Upper lobe of left lung (tissue), 6 donors: ENCODE measurements around the gene KLF14. TPM values are rescaled to one million over a fixed set of nuclear protein-coding genes. Genes with fewer than 3 reads are reported as not detected.

Source experiments
- ATAC-seq, 2 donors: fragments of 200-7000 bp; cut with Tn5 transposase; one replicate each; pipeline ENCODE4 v1.9.1; 2022; ENCODE audit warnings: mild to moderate bottlenecking in 2 of 2, moderate library complexity in 2 of 2; ENCODE audit not compliant: low FRiP score in 2 of 2
- DNase-seq, 2 donors: peaks; one replicate each; pipeline ENCODE4 v3.0.0-alpha.2; 2019 to 2020
- H3K27ac ChIP-seq, 4 donors: fragments of 200-600 bp; sonication (generic); one replicate each; pipeline ENCODE4 v1.5.1; 2016 to 2019
- H3K27me3 ChIP-seq, 4 donors: fragments of 200-600 bp; sonication (generic); one replicate each; pipeline ENCODE4 v1.5.1; 2017 to 2019
- H3K36me3 ChIP-seq, 4 donors: fragments of 200-600 bp; sonication (generic); one replicate each; pipeline ENCODE4 v1.5.1; 2016 to 2019
- H3K4me1 ChIP-seq, 4 donors: fragments of 200-600 bp; sonication (generic); one replicate each; pipeline ENCODE4 v1.5.1; 2018 to 2019
- H3K4me3 ChIP-seq, 4 donors: fragments of 200-600 bp; sonication (generic); one replicate each; pipeline ENCODE4 v1.5.1; 2017 to 2019; ENCODE audit warnings: mild to moderate bottlenecking in 2 of 4, moderate library complexity in 1 of 4
- H3K9me3 ChIP-seq, 4 donors: fragments of 200-600 bp; sonication (generic); one replicate each; pipeline ENCODE4 v1.5.1; 2018 to 2019
- CTCF ChIP-seq, 6 experiments: fragments of 450-650 bp in 4 of 6; fragments of 200-600 bp in 2 of 6; sonication (generic) in 2 of 6; IDR thresholded peaks; one replicate each; pipeline ENCODE4 v1.5.1; 2016 to 2019; ENCODE audit warnings: antibody characterized with exemption in 6 of 6
- EP300 ChIP-seq, 4 donors: sonication (generic); formaldehyde crosslinking; IDR thresholded peaks; one replicate each; pipeline ENCODE4 v1.5.1; 2017; ENCODE audit warnings: antibody characterized with exemption in 4 of 4, control low read depth in 2 of 4
- POLR2A ChIP-seq, 4 donors: fragments of 450-650 bp; IDR thresholded peaks; one replicate each; pipeline ENCODE4 v1.5.1; 2016 to 2017; ENCODE audit warnings: antibody characterized with exemption in 4 of 4, mild to moderate bottlenecking in 2 of 4
- POLR2AphosphoS5 ChIP-seq, 2 donors: sonication (generic); formaldehyde crosslinking; IDR thresholded peaks; one replicate each; pipeline ENCODE4 v1.5.1; 2017; ENCODE audit warnings: antibody characterized with exemption in 2 of 2
- WGBS, 2 donors: methylation state at CpG; one replicate each; pipeline ENCODE4 v1.1.5; 2017 to 2018; 5-methylcytosine and 5-hydroxymethylcytosine counted together
- total RNA-seq, 6 donors: library from RNA; depleted of rRNA in 4 of 6; stranded (reverse); fragments of >200 nt in 4 of 6; gene quantifications; one replicate each; pipeline versions ENCODE4 v1.1.0 to v1.2.1, GENCODE V29; 2016 to 2021
- donor health status: DM: no; HTN: no; CAD: no; lungs with moderate emphysema.
- donor health status: DM: no; HTN: yes; CAD: no; lungs with severe emphysema.

Gene KLF14
- total RNA-seq, 6 donors from 2014 or later = 0.15 to 0.20 (median 0.17) TPM; not detected in 3

- no peak overlapping the region for H3K27ac ChIP-seq
- H3K4me1 ChIP-seq = no peaks in the 10 kb centered on the region
- DNase-seq (no peak), ATAC-seq (no peak)
- H3K4me3 ChIP-seq = no peak overlapping the region
- H3K27me3 ChIP-seq = no peaks in the 10 kb centered on the region
- no peaks in the 10 kb centered on the region for H3K9me3 ChIP-seq
- 86 to 87% methylated on average over 2 of the region's 2 CpGs for WGBS, 2 donors
- no peaks in the 10 kb centered on the region for H3K36me3 ChIP-seq
- TF ChIP-seq POLR2AphosphoS5 (IDR thresholded peaks at IDR 0.05) = no peak
- no peak for TF ChIP-seq EP300 (IDR thresholded peaks at IDR 0.05)
- no peak for TF ChIP-seq CTCF (IDR thresholded peaks at IDR 0.05)
- TF ChIP-seq POLR2A (IDR thresholded peaks at IDR 0.05) = no peak
Observed at GRCh38 chr7:130719541-130719940, 14.5 kb downstream of the KLF14 start.

GRCh38 chr7:130712416-130712815 lies 21.6 kb downstream of the KLF14 start:
- TF ChIP-seq CTCF (IDR thresholded peaks at IDR 0.05) (no peak), EP300 (IDR thresholded peaks at IDR 0.05) (no peak), POLR2A (IDR thresholded peaks at IDR 0.05) (no peak), POLR2AphosphoS5 (IDR thresholded peaks at IDR 0.05) (no peak)
- ATAC-seq (no peak), DNase-seq (no peak)
- no peaks in the 10 kb centered on the region for H3K4me1 ChIP-seq
- H3K36me3 ChIP-seq = no peaks in the 10 kb centered on the region
- H3K4me3 ChIP-seq = no peak overlapping the region
- WGBS, 2 donors = 31 to 38% methylated on average over 3 of the region's 3 CpGs
- no peaks in the 10 kb centered on the region for H3K9me3 ChIP-seq
- no peaks in the 10 kb centered on the region for H3K27me3 ChIP-seq
- no peak overlapping the region for H3K27ac ChIP-seq

- Histone ChIP-seq H3K27ac (no peak overlapping the region), H3K4me3 (no peak overlapping the region), H3K9me3 (no peaks in the 10 kb centered on the region), H3K4me1 (no peaks in the 10 kb centered on the region), H3K36me3 (no peaks in the 10 kb centered on the region), H3K27me3 (no peaks in the 10 kb centered on the region)
- no peak for TF ChIP-seq POLR2AphosphoS5 (IDR thresholded peaks at IDR 0.05)
- TF ChIP-seq POLR2A (IDR thresholded peaks at IDR 0.05) = no peak
- no peak for TF ChIP-seq CTCF (IDR thresholded peaks at IDR 0.05)
- TF ChIP-seq EP300 (IDR thresholded peaks at IDR 0.05) = no peak
- no peak for ATAC-seq
- DNase-seq = no peak
- 91 to 94% methylated on average over 4 of the region's 4 CpGs for WGBS, 2 donors
Observed at GRCh38 chr7:130708766-130709165, 25.2 kb downstream of the KLF14 start.

GRCh38 chr7:130708001-130708400 lies 26.0 kb downstream of the KLF14 start:
- H3K27ac ChIP-seq = no peak overlapping the region
- 96 to 97% methylated on average over 3 to 4 of the region's 4 CpGs for WGBS, 2 donors
- no peak for DNase-seq

More at GRCh38 chr7:130708001-130708400, 26.0 kb downstream of the KLF14 start:
- no peak overlapping the region for H3K4me3 ChIP-seq
- H3K36me3 ChIP-seq = no peaks in the 10 kb centered on the region
- TF ChIP-seq EP300 (IDR thresholded peaks at IDR 0.05) (no peak), POLR2AphosphoS5 (IDR thresholded peaks at IDR 0.05) (no peak), POLR2A (IDR thresholded peaks at IDR 0.05) (no peak), CTCF (IDR thresholded peaks at IDR 0.05) (no peak)
- H3K4me1 ChIP-seq = no peaks in the 10 kb centered on the region
- ATAC-seq = no peak
- no peaks in the 10 kb centered on the region for H3K27me3 ChIP-seq
- H3K9me3 ChIP-seq = no peaks in the 10 kb centered on the region
